NCI-H2227 (cell line): ENCODE data around the gene HS3ST2.
A peak's percentile ranks its signal among the peaks of the same experiment; 100 is the strongest.

Source experiments
- DNase-seq: peaks from one replicate; lab custom pipeline; 2025; ENCODE audit not compliant: unreplicated experiment; lab: John Stamatoyannopoulos, UW

HS3ST2 gene

GRCh38 chr16:22813948-22814710 lies at the start of gene HS3ST2:
HS3ST2 (plus strand) TSS chr16:22814162; CDS start chr16:22814611, 449 bp downstream.
- DNase-seq: peak; percentile 81

DNA sequence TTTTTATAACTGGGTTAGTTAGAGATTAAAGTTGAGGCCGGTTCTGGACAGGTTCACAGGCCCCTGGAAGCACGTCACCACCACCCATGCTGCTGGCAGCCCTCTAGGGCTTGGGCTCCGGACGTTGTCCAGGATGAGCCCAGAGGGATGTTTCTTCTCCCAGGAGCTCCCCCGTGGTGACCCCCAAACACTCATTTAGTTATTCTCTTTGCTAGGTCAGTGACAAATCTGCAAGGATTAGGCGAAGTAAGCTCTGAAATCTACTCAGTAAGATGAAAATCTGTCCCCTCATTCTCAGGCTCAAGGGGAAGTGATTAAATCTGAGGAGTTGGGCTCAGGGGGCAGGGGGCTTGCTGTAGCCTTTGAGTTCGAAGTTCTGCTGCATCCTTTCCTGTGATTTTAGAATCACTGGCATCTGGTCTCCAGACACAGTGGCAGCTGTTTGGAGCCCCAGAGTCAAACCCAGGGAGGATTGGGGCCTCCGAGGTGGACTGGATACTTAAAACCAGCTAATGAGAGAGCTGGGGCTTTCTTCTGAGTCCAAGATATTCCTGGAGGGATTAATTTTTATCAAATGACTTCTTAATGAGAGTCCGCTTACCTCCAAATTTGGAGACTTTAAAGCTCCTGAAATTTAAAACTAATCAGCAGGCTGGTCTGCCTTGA lies 49.2 kb upstream of the HS3ST2 start:
- no peak for DNase-seq

GRCh38 chr16:22765479-22765878 lies 48.5 kb upstream of the HS3ST2 start:
- no peak for DNase-seq

GRCh38 chr16:22770866-22771265 lies 43.1 kb upstream of the HS3ST2 start:
- DNase-seq: no peak

GRCh38 chr16:22771551-22771950 lies 42.4 kb upstream of the HS3ST2 start:
- no peak for DNase-seq

GRCh38 chr16:22775220-22775922 lies 38.6 kb upstream of the HS3ST2 start:
- no peak for DNase-seq

DNA sequence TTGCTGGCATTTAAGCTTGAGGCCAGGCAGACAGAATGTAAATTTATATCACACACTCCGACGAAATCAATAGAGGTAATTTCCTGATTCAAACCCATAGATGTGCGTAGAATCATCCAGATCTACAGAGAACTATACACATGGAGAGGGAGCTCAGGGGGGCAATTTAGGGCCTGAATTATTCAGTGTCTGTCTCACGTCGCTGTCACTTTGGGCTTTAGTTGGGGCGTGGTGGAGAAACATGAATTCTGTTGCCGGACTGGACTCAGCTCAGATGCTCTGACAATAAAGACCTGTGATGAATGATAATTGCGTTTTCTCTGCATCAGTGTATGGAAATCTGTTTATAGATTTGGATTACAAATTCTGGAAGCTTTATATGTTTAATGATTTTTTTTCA lies 32.5 kb upstream of the HS3ST2 start:
- no peak for DNase-seq

DNA sequence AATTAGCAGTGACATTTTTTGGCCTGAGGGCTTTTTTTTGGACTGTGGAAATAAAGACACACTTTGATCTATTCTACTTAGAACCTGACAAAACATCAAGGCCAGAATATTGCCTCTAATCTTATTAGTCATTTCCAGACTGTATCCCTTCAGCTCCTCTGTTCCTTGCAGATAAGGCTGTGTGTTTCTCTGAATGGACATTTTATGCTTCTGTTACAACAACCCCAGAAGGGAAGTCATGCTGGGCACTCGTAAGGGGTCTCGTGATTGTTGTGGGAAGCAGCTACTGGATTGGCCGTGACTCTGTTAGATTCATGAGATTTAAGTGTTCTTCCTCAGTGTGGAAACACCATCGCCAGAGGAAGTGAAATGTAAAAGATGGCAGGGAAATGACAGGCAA lies 31.6 kb upstream of the HS3ST2 start:
- DNase-seq: no peak

- no peak for DNase-seq
Measured at GRCh38 chr16:22784690-22785214, 29.2 kb upstream of the HS3ST2 start.

- no peak for DNase-seq
Measured at GRCh38 chr16:22785552-22785951, 28.4 kb upstream of the HS3ST2 start.

DNA sequence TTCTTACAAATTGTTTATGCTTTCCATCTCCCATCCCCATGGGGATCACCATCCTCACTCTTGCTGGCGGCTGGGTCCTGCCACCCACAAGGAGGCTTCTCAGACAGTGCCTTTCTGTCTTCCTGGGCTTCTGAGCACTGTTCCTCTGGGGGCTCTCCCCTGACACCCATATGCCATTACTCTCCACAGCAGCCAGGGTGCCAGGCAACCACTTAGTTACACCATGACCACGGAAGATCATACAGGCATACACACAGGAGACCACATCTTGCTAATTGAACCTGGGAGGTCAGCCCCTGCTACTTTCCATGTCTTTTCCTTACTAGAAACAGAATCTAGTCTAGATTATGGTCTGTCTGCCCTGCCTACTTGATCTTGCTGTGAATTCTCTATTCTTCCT lies 27.7 kb upstream of the HS3ST2 start:
- DNase-seq: no peak

DNA sequence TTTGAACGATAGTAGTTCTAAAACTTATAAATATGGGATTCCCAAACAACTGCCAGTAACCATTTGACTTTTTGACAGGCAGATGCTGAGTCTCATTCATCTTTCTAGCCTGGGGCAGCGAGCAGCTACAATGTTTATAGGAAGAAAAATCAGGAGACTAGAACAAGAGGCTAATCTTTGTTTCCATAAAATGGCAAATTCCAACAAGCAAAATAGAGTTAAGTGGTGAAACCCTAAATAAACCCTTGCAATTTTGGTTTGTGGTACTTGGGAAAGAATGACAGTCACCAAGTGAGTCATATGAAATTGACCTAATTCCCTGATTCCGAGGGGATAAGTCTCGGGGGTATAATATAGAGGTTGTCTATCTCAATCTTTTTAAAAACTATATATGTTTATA lies 27.3 kb upstream of the HS3ST2 start:
- no peak for DNase-seq

DNA sequence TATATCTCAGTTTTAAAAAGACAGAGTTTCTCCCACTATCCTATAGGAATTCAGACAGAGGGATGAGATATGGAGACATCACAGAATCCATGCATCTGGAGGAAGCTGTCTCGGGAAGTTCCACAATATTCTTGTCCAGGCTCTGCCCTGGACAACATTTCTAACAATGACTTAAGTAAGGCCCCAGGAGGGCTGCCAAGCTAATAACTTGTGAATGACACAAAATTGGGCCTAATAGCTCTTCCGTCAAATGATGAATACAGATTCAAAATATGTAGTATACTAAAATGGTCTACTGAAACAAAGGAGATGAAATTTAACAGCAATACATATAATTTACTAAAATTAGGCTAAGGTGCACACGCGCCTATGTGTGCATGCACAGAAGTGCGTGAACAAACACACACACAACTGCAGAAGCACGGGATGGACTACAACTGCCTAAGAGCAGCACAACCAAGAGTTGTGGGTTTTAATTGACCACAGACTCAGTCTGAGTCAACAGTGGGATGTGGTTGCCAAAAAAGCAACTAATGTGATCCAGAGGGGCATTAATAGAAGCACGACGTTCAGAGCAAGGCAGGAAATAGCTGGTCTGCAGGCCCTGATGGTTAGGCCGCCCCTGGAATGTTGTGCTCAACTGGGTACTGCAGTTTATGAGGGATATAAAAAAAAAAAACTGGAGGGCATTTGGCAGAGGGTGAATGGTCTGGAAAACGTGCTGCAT lies 26.3 kb upstream of the HS3ST2 start:
- no peak for DNase-seq

DNA sequence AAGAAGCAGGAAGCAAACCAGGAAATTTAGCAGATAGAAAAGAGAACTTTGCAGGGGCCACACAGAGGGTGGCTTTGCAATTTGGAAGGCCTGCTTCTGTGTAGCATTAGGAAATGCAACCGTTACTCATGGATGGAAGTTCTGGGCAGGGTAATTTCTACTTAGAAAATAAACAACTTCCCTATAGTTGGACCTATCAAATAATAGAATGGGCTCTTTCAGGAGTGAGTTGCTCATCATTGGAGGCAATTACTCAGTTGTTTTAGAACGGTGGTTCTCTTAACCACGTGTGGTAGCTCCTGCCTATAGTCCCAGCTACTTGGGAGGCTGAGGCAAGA lies 25.8 kb upstream of the HS3ST2 start:
- DNase-seq: no peak

GRCh38 chr16:22789281-22789945 lies 24.5 kb upstream of the HS3ST2 start:
- DNase-seq: no peak

- DNase-seq: no peak
Measured at GRCh38 chr16:22797551-22797950, 16.4 kb upstream of the HS3ST2 start.

DNA sequence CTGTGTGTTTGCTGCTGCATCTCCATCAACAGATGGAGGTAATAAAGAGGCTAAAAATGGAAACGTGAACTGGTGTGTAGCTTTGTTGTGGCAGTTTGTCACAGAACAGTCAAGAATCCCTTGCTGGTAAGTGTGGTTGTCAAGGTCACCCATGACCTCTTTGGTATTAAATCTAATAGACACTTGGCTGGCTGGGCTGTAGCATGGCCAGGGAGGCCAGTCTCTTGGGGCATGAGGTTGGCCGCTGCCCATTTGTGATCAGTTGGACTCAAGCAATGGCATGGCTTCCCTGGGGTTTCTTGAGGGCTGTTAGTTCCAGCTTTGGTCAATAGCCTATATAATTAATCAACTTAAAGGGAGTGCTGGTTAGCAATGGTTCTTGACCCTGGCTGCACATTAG lies 14.8 kb upstream of the HS3ST2 start:
- no peak for DNase-seq

DNA sequence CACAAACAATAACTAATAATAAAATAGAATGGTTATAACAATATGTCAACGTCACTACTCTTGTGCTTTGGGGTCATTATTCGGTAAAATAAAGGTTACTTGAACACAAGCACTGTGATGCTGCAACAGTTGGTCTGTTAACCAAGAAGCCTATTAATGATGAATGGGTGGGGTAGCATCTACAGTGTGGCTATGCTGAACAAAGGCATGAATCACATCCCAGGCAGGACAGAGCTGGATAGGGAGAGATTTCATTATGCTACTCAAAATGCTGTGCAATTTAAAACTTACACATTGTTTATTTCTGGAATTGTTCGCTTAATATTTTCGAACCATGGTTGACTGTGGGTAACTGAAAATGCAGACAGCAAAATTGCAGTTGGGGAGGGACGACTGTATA lies 9.1 kb upstream of the HS3ST2 start:
- no peak for DNase-seq

- no peak for DNase-seq
Measured at GRCh38 chr16:22805326-22805725, 8.6 kb upstream of the HS3ST2 start.

DNA sequence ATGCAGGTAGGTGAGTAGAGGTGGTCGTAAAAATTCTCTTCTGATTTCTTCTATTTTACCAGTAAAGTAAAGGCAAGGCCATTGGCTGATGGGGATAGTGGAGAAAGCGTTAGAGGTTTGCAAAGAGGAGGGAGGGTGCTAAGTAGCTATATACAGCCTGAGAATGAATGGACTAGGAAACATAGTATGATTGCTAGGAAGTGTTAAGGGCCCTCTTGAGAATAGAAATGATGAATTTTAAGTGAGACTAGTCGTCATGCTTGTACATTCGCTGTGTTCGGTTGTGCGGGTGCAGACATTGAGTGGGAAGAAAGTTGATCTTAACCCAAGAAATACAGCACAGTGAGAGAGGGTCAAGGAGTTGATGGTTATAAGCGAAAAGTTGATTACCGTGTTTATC lies 7.2 kb upstream of the HS3ST2 start:
- DNase-seq: no peak

GRCh38 chr16:22810226-22810625 lies 3.7 kb upstream of the HS3ST2 start:
- no peak for DNase-seq
